ENCODE measurements around the gene PTPN4. TPM values are rescaled to one million over a fixed set of nuclear protein-coding genes. Genes with fewer than 3 reads are reported as not detected.

Gene PTPN4
- total RNA-seq, 1 experiment from 2014 or later, result 46.8 TPM

GRCh38 chr2:119715409-119716283, 44.1 kb upstream of the PTPN4 start:
- Histone ChIP-seq H3K9me3 (no peaks in the 10 kb centered on the region), H3K4me1 (no peaks in the 10 kb centered on the region), H3K27me3 (replicated peaks; ENCODE audit: control insufficient read depth, insufficient read depth, low read length) (no peaks in the 10 kb centered on the region; the same call in 1 of the 2 replicates), H3K4me3 (ENCODE audit: low read depth, low read length) (no peak overlapping the region), H3K36me3 (ENCODE audit: control insufficient read depth, insufficient read depth, low read length) (no peaks in the 10 kb centered on the region)
- ChIA-PET POLR2A (no interaction called here), CTCF (no interaction called here)
- TF ChIP-seq CTCF (IDR thresholded peaks at IDR 0.05; ENCODE audit: insufficient read depth in 1 of 2, low read depth in 1 of 2, low read length in 1 of 2, severe bottlenecking in 1 of 2, unreplicated experiment in 1 of 2), result no peak
- no peak for DNase-seq
- no peaks in the 10 kb centered on the region for H3K4me1 Mint-ChIP-seq (ENCODE audit: low read depth, unreplicated experiment)
- intact Hi-C loops (cut with micrococcal nuclease; ENCODE audit: unreplicated experiment), result no loop called here
- no TSS peak for BruUV-seq (replicated peaks)
- peaks cover 3% of the 10 kb centered on the region for H3K27me3 Mint-ChIP-seq (ENCODE audit: insufficient read depth, unreplicated experiment)
- H3K4me3 Mint-ChIP-seq (ENCODE audit: unreplicated experiment), result no peak overlapping the region
- H3K9me3 Mint-ChIP-seq (ENCODE audit: unreplicated experiment), result no peaks in the 10 kb centered on the region
- no peaks in the 10 kb centered on the region for H3K36me3 Mint-ChIP-seq (ENCODE audit: insufficient read depth, unreplicated experiment)
- no peak overlapping the region for H3K27ac Mint-ChIP-seq (ENCODE audit: unreplicated experiment)

- H3K27me3 Mint-ChIP-seq (ENCODE audit: insufficient read depth, unreplicated experiment), result peaks cover 3% of the 10 kb centered on the region
- ChIA-PET CTCF (no interaction called here), POLR2A (no interaction called here)
- intact Hi-C loops (cut with micrococcal nuclease; ENCODE audit: unreplicated experiment), result no loop called here
- Histone ChIP-seq H3K4me1 (no peaks in the 10 kb centered on the region), H3K27me3 (replicated peaks; ENCODE audit: control insufficient read depth, insufficient read depth, low read length) (no peaks in the 10 kb centered on the region; the same call in 1 of the 2 replicates), H3K4me3 (ENCODE audit: low read depth, low read length) (no peak overlapping the region), H3K36me3 (ENCODE audit: control insufficient read depth, insufficient read depth, low read length) (no peaks in the 10 kb centered on the region), H3K9me3 (no peaks in the 10 kb centered on the region)
- no peak for DNase-seq
- H3K9me3 Mint-ChIP-seq (ENCODE audit: unreplicated experiment), result peaks cover 2% of the 10 kb centered on the region
- BruUV-seq (replicated peaks), result no TSS peak
- no peak for TF ChIP-seq CTCF (IDR thresholded peaks at IDR 0.05; ENCODE audit: insufficient read depth in 1 of 2, low read depth in 1 of 2, low read length in 1 of 2, severe bottlenecking in 1 of 2, unreplicated experiment in 1 of 2)
- H3K4me3 Mint-ChIP-seq (ENCODE audit: unreplicated experiment), result no peak overlapping the region
- no peaks in the 10 kb centered on the region for H3K36me3 Mint-ChIP-seq (ENCODE audit: insufficient read depth, unreplicated experiment)
- no peak overlapping the region for H3K27ac Mint-ChIP-seq (ENCODE audit: unreplicated experiment)
- H3K4me1 Mint-ChIP-seq (ENCODE audit: low read depth, unreplicated experiment), result no peaks in the 10 kb centered on the region
These were observed 43.4 kb upstream of the PTPN4 start for GRCh38 chr2:119716284-119716672.

GRCh38 chr2:119718501-119719260, 41.0 kb upstream of the PTPN4 start:
- no peak overlapping the region for H3K27ac Mint-ChIP-seq (ENCODE audit: unreplicated experiment)
- POLR2A ChIA-PET, result no interaction called here

More at GRCh38 chr2:119718501-119719260, 41.0 kb upstream of the PTPN4 start:
- H3K27me3 ChIP-seq (replicated peaks; ENCODE audit: control insufficient read depth, insufficient read depth, low read length), result no peaks in the 10 kb centered on the region; the same call in 1 of the 2 replicates
- peaks cover 9% of the 10 kb centered on the region for H3K9me3 Mint-ChIP-seq (ENCODE audit: unreplicated experiment)
- H3K27me3 Mint-ChIP-seq (ENCODE audit: insufficient read depth, unreplicated experiment), result peaks cover 3% of the 10 kb centered on the region
- TF ChIP-seq CTCF (IDR thresholded peaks at IDR 0.05; ENCODE audit: insufficient read depth in 1 of 2, low read depth in 1 of 2, low read length in 1 of 2, severe bottlenecking in 1 of 2, unreplicated experiment in 1 of 2), result no peak
- peaks cover 2% of the 10 kb centered on the region for H3K4me1 ChIP-seq
- CTCF ChIA-PET, result interaction anchor here (2.5 kb wide), 1 partner anchor 16 kb away, joined by 7 read pairs; no protein-coding TSS in a partner anchor
- no peaks in the 10 kb centered on the region for H3K36me3 Mint-ChIP-seq (ENCODE audit: insufficient read depth, unreplicated experiment)
- DNase-seq, result no peak
- no peaks in the 10 kb centered on the region for H3K4me1 Mint-ChIP-seq (ENCODE audit: low read depth, unreplicated experiment)
- H3K4me3 Mint-ChIP-seq (ENCODE audit: unreplicated experiment), result no peak overlapping the region
- no peak overlapping the region for H3K4me3 ChIP-seq (ENCODE audit: low read depth, low read length)
- no peaks in the 10 kb centered on the region for H3K9me3 ChIP-seq
- intact Hi-C loops (cut with micrococcal nuclease; ENCODE audit: unreplicated experiment), result no loop called here
- BruUV-seq (replicated peaks), result no TSS peak
- H3K36me3 ChIP-seq (ENCODE audit: control insufficient read depth, insufficient read depth, low read length), result no peaks in the 10 kb centered on the region

All from Caco-2 (cell line).